Thymus (tissue), 11 donors: Measurements from ENCODE around the gene KCNMA1. TPM values are rescaled to one million over a fixed set of nuclear protein-coding genes. Genes with fewer than 3 reads are reported as not detected.
A peak's percentile ranks its signal among the peaks of the same experiment; 100 is the strongest.

Source experiments
- DNase-seq, 9 donors: peaks; one replicate each; pipeline ENCODE4 v3.0.0-alpha.2; 2013; ENCODE audit warnings: low spot score in 9 of 9, low read depth in 6 of 9, missing footprints in 1 of 9
- H3K27ac ChIP-seq, 2 donors: one replicate each; pipeline ENCODE4 v1.5.1; 2013; ENCODE audit warnings: control low read depth in 1 of 2, low read depth in 1 of 2, low read length in 1 of 2, mild to moderate bottlenecking in 1 of 2, moderate library complexity in 1 of 2
- H3K27me3 ChIP-seq, 2 donors: one replicate each; pipeline ENCODE4 v1.5.1; 2013; ENCODE audit warnings: low read length in 1 of 2; ENCODE audit not compliant: control insufficient read depth in 2 of 2, insufficient read depth in 1 of 2
- H3K36me3 ChIP-seq, 2 donors: one replicate each; pipeline ENCODE4 v1.5.1; 2013; ENCODE audit warnings: low read length in 1 of 2, mild to moderate bottlenecking in 1 of 2, moderate library complexity in 1 of 2; ENCODE audit not compliant: control insufficient read depth in 2 of 2, insufficient read depth in 2 of 2
- H3K4me1 ChIP-seq, 2 donors: one replicate each; pipeline ENCODE4 v1.5.1; 2013; ENCODE audit warnings: low read length in 2 of 2; ENCODE audit not compliant: control insufficient read depth in 2 of 2, insufficient read depth in 2 of 2
- H3K4me3 ChIP-seq, 2 donors: one replicate each; pipeline ENCODE4 v1.5.1; 2013; ENCODE audit warnings: low read length in 2 of 2, control low read depth in 1 of 2, mild to moderate bottlenecking in 1 of 2
- H3K9me3 ChIP-seq, 2 donors: one replicate each; pipeline ENCODE4 v1.5.1; 2013; ENCODE audit warnings: low read length in 1 of 2, mild to moderate bottlenecking in 1 of 2; ENCODE audit not compliant: control insufficient read depth in 2 of 2, insufficient read depth in 1 of 2
- WGBS: extraction: QIAGEN DNeasy Blood & Tissue Kit; methylation state at CpG from one replicate; pipeline ENCODE4 v1.1.7; 2013; 5-methylcytosine and 5-hydroxymethylcytosine counted together
- polyA plus RNA-seq: library from polyadenylated mRNA; stranded (reverse); fragments of 200-250 nt; gene quantifications from one replicate; pipeline ENCODE4 v1.2.3, GENCODE V29; 2013
- total RNA-seq: library from RNA; stranded (reverse); fragments of 120-200 nt; gene quantifications from one replicate; pipeline ENCODE4 v1.2.4, GENCODE V29; 2013
- donor health status: healthy.

KCNMA1 gene
- total and polyA plus RNA-seq, 2 donors: 1.9 to 12.9 TPM

DNA sequence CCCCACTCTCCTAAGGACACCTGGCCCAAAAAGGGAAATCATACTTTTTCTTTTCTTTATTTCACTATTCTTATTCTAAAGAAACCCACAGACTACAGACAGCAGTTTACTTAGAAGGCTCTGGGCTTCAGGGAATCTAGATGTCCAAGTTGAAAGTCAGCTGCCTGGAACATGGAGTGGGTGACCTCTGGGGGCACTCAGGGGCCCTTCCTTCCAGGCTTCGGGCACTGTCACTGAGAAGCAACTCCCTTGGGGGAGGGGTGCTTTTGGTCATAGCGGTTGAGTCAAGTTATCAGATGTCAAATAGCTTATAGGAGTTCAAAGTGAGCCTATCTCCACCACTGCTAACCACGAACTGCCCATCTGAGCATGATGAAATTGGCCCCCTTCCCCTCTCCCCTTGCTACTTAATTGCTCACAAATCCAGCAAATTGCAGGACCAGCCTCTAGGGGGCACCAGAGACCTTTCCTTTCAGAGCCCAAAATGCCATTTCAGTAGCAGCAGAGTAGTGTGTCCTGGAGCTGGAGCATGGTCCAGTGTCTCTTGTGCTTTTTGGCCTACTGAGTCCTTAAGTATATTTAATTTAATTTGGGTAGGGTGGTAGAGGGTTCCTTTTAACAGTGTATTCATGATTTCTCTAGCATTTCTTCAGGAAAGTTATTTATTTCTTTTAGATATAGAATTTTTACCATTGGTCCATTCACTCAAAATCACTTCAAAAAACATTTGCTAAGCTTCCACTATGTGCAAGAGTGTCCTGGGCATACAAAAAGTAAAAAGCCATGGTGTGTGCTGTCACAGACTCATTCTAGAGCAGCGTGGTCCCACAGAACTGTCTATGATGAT, 463.8 kb downstream of the KCNMA1 start:
- DNase-seq: peak; percentile 24 to 81 (median 47)
- no peak overlapping the region for H3K27ac ChIP-seq
- H3K27me3 ChIP-seq: no peaks in the 10 kb centered on the region
- H3K36me3 ChIP-seq: no peaks in the 10 kb centered on the region
- no peaks in the 10 kb centered on the region for H3K4me1 ChIP-seq
- no peak overlapping the region for H3K4me3 ChIP-seq
- WGBS: 35% methylated on average over 4 of the region's 4 CpGs
- no peaks in the 10 kb centered on the region for H3K9me3 ChIP-seq

DNA sequence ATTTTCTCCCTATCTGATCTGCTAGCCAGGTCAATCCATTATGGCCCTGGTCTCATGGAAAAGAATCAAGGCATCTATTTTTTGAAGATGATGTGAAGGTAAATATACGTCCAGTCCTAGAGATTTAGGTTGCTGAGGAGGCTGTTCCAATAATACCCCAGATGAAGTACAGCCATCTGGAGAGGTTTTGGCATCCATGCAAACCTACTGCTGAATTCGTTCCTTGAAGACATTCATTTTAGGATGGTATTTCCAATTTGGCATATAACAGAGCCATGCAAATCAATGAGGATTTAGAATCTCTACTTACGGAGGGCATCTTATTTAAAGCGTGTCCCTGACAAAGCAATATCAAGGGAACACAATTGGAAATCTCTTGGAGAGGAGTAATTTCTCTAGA, 465.5 kb downstream of the KCNMA1 start:
- H3K4me1 ChIP-seq: no peaks in the 10 kb centered on the region
- DNase-seq: no peak
- peaks cover 3% of the 10 kb centered on the region in 2 donors for H3K27me3 ChIP-seq
- no peaks in the 10 kb centered on the region for H3K9me3 ChIP-seq
- no peak overlapping the region for H3K27ac ChIP-seq
- WGBS: 93% methylated on average over 4 of the region's 4 CpGs
- H3K36me3 ChIP-seq: no peaks in the 10 kb centered on the region
- no peak overlapping the region for H3K4me3 ChIP-seq

- Histone ChIP-seq H3K4me1 (no peaks in the 10 kb centered on the region), H3K36me3 (no peaks in the 10 kb centered on the region), H3K4me3 (no peak overlapping the region), H3K9me3 (no peaks in the 10 kb centered on the region), H3K27me3 (peaks cover 3 to 5% of the 10 kb centered on the region in 2 donors), H3K27ac (no peak overlapping the region)
- no peak for DNase-seq
- 48% methylated on average over 2 of the region's 2 CpGs for WGBS
Measured at GRCh38 chr10:77168861-77169260, 468.7 kb downstream of the KCNMA1 start.

DNA sequence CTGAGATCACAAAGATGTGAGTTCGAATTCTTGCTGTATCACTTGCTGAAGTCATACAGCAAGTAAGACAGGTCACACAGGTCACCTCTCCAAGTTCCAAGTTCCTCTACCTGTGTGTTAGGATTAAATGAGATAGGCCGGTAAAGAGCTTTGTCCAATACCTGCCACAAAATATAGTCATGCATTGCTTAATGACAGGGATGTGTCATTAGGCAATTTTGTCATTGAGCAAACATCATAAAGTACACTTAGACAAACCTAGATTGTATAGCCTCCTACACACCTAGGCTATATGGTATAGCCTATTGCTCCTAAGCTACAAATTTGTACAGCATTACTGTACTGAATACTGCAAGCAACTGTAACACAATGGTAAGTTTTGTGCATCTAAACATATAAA, 469.4 kb downstream of the KCNMA1 start:
- Histone ChIP-seq H3K27me3 (peaks cover 3 to 5% of the 10 kb centered on the region in 2 donors), H3K4me1 (no peaks in the 10 kb centered on the region), H3K27ac (no peak overlapping the region), H3K9me3 (no peaks in the 10 kb centered on the region), H3K4me3 (no peak overlapping the region), H3K36me3 (no peaks in the 10 kb centered on the region)
- no peak for DNase-seq
- WGBS: 95% methylated on average over 2 of the region's 2 CpGs

DNA sequence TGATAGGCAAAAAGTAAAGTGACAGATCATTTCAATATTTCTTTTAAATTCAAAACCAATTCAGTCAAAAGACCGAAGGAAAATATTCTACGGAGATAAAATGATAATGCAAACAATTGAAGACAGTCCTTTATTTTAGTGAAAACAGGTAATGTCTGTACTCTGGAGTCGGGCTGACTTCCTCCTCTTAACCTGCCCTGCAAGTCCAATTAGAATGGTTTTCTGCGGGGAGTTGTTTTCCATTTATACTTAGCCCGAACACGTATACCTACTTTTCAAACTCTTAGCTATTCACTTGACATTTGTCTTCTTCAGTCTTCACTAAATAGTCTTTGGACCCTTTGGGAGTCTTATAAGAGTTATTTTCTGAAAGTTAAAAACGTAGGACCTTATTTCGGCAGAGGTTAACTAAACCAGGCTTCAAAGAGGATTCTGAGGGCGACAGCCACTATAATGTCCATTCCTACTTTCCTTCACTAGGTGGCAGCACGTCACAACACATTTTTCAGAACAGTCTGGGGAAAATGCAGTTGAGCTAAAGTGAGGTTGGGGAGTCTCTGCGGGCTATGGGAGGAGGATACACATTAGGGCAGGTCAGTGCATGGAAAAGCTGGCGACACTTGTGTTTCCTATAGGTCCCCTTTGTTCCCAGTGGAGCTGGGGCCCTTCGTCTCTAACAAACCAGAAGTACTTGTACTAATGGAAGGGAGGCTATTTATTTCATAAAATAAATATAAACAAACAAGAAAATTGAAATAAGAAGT, 472.0 kb downstream of the KCNMA1 start:
- DNase-seq: peak in 8 of 9 donors; percentile 9 to 74 (median 42)

GRCh38 chr10:77164616-77165311, 472.8 kb downstream of the KCNMA1 start:
- Histone ChIP-seq H3K27me3 (peaks cover 3 to 5% of the 10 kb centered on the region in 2 donors), H3K4me1 (no peaks in the 10 kb centered on the region), H3K4me3 (no peak overlapping the region), H3K27ac (no peak overlapping the region), H3K36me3 (no peaks in the 10 kb centered on the region), H3K9me3 (no peaks in the 10 kb centered on the region)
- DNase-seq: no peak
- 81% methylated on average over 5 of the region's 5 CpGs for WGBS

More for the DNA sequence above, 472.0 kb downstream of the KCNMA1 start:
- no peak overlapping the region for H3K27ac ChIP-seq
- no peaks in the 10 kb centered on the region for H3K4me1 ChIP-seq
- H3K36me3 ChIP-seq: no peaks in the 10 kb centered on the region
- H3K27me3 ChIP-seq: peaks cover 3 to 5% of the 10 kb centered on the region in 2 donors
- H3K4me3 ChIP-seq: no peak overlapping the region
- WGBS: 26% methylated on average over 13 of the region's 13 CpGs
- no peaks in the 10 kb centered on the region for H3K9me3 ChIP-seq

DNA sequence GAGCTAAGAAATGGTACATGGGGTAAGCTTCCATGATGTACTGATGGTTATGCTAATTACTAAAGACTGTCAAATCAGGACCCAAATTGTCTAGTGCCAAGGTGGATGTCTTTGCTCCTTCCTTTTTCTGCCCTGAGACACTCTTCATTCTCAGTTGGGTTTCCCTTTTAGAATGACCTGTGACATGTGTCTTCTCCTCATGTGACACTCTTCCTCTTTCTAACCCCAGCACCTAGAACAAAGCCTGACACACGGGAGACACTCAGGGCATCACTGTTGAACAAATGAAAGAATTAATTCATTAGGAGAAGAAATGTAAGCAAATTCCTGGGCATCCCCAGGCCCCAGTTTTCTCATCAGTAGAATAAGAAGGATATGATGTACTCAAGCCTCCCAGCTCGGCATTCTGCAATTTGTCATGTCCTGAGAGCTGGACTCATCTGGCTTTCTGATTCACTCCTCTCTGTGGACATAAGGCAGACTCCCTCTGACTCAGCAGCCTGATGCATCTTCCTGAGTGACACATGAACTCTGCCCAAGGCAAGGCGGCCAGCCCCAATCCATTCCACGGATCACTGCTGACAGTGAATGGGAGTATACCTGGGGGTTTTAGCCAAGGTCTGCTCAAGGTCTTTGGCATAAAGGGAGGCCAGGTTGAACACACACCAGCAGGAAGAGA, 473.8 kb downstream of the KCNMA1 start:
- Histone ChIP-seq H3K9me3 (no peaks in the 10 kb centered on the region), H3K36me3 (no peaks in the 10 kb centered on the region), H3K4me3 (no peak overlapping the region), H3K27me3 (peaks cover 3 to 5% of the 10 kb centered on the region in 2 donors), H3K4me1 (no peaks in the 10 kb centered on the region), H3K27ac (no peak overlapping the region)
- WGBS: 66% methylated on average over 4 of the region's 4 CpGs
- DNase-seq: no peak

DNA sequence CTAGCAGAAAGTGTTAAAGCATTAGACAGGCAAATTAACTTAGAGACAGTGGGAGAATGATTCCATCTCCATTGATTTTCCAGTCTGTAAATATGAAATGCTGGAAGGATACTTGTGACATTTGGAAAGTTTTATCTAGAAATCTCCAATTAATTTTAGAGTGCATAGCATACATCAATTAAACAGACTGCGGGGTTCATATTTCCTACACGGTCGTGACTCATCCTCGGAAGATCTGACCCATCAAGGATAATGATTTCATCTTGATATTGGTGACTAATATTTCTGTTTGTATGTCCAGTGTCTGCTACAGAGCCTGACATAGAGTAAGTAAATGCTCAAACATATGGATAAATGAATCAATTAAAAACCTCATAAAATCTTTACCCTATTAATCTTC, 474.9 kb downstream of the KCNMA1 start:
- no peak for DNase-seq
- no peaks in the 10 kb centered on the region for H3K9me3 ChIP-seq
- H3K27ac ChIP-seq: no peak overlapping the region
- H3K27me3 ChIP-seq: peaks cover 0 to 4% of the 10 kb centered on the region in 2 donors
- no peaks in the 10 kb centered on the region for H3K36me3 ChIP-seq
- H3K4me1 ChIP-seq: no peaks in the 10 kb centered on the region
- WGBS: 83% methylated on average over 4 of the region's 4 CpGs
- no peak overlapping the region for H3K4me3 ChIP-seq
